IPS DF 19.7 (cell line): Measurements from ENCODE around the gene C12orf56.
A peak's percentile ranks its signal among the peaks of the same experiment; 100 is the strongest.
"Not testable (repeated sequence)": the region's sequence is repeated elsewhere in the genome, so short reads cannot be mapped to it uniquely, and the experiment has no call there.

ENCODE experiments used
- DNase-seq: peaks from one replicate; pipeline ENCODE4 v3.0.0-alpha.2; 2013; ENCODE audit warnings: low read depth, low spot score

The C12orf56 gene

GRCh38 chr12:64236549-64236948 lies 154.0 kb downstream of the C12orf56 start:
- no peak for DNase-seq

GRCh38 chr12:64232196-64232595 lies 158.4 kb downstream of the C12orf56 start:
- DNase-seq: no peak

GRCh38 chr12:64229796-64230195 lies 160.8 kb downstream of the C12orf56 start:
- no peak for DNase-seq

GRCh38 chr12:64229240-64229639 lies 161.3 kb downstream of the C12orf56 start:
- no peak for DNase-seq

GRCh38 chr12:64225626-64226025 lies 164.9 kb downstream of the C12orf56 start:
- DNase-seq: no peak

- DNase-seq: peak; percentile 80
These were observed 168.4 kb downstream of the C12orf56 start, which contains the start of gene KICS2 for GRCh38 chr12:64222009-64222765. KICS2 (minus strand) TSS chr12:64222296; CDS start chr12:64222237, 59 bp downstream.

- DNase-seq: peak; percentile 48
These were observed 168.9 kb downstream of the C12orf56 start for GRCh38 chr12:64221651-64222008.

GRCh38 chr12:64220046-64220445 lies 170.5 kb downstream of the C12orf56 start:
- no peak for DNase-seq

GRCh38 chr12:64219145-64219544 lies 171.4 kb downstream of the C12orf56 start:
- DNase-seq: no peak

- DNase-seq: no peak
These were observed 172.0 kb downstream of the C12orf56 start for GRCh38 chr12:64218597-64218996.

- DNase-seq: not testable (repeated sequence)
These were observed 172.9 kb downstream of the C12orf56 start for GRCh38 chr12:64217643-64218042.

- no peak for DNase-seq
These were observed 174.3 kb downstream of the C12orf56 start for GRCh38 chr12:64216239-64216638.
